Measurements from ENCODE around the gene PLEKHG4.

GRCh38 chr16:67310561-67310960, 31.2 kb downstream of the PLEKHG4 start:
- TF ChIP-seq CTCF (IDR thresholded peaks at IDR 0.05) (no peak), ZFX (IDR thresholded peaks at IDR 0.05; ENCODE audit: borderline replicate concordance) (no peak)

All from 22Rv1 (cell line).